Lower leg skin (tissue), 4 donors: ENCODE results near the gene FBXO36. TPM values are rescaled to one million over a fixed set of nuclear protein-coding genes. Genes with fewer than 3 reads are reported as not detected.

Experiments used
- DNase-seq, 2 donors: peaks; one replicate each; pipeline ENCODE4 v3.0.0-alpha.2; 2019; ENCODE audit warnings: low spot score in 2 of 2
- H3K4me3 ChIP-seq: fragments of 200-600 bp; sonication (generic); 2 replicates; pipeline ENCODE4 v1.5.1; 2017; ENCODE audit warnings: mild to moderate bottlenecking, low read depth; ENCODE audit not compliant: poor library complexity, severe bottlenecking
- CTCF ChIP-seq, 3 donors: fragments of 450-650 bp; IDR thresholded peaks; one replicate each; pipeline ENCODE4 v1.5.1; 2016; ENCODE audit warnings: antibody characterized with exemption in 3 of 3, mild to moderate bottlenecking in 3 of 3, moderate library complexity in 2 of 3
- POLR2A ChIP-seq, 2 donors: fragments of 450-650 bp; IDR thresholded peaks; one replicate each; pipeline ENCODE4 v1.6.1; 2016 to 2017; ENCODE audit warnings: antibody characterized with exemption in 2 of 2, mild to moderate bottlenecking in 1 of 2, moderate library complexity in 1 of 2
- WGBS, 2 donors: methylation state at CpG; one replicate each; pipeline ENCODE4 v1.1.5; 2018; 5-methylcytosine and 5-hydroxymethylcytosine counted together
- intact Hi-C: fragments of 100-400 bp; cut with DNase I; formaldehyde crosslinking; loops from one replicate; pipeline ENCODE4 v1.15.0; 2023; ENCODE audit warnings: low total_unique reads
- total RNA-seq, 4 donors: library from RNA; depleted of rRNA; stranded (reverse); fragments of >200 nt; gene quantifications; one replicate each; pipeline ENCODE4 v1.1.0, GENCODE V29; 2016

FBXO36 gene
- total RNA-seq, 4 donors from 2014 or later: 3.4 to 6.8 (median 5.4) TPM

- WGBS, 2 donors: 62 to 79% methylated on average over 4 of the region's 4 CpGs
Observed at GRCh38 chr2:230048010-230048671, 125.8 kb downstream of the FBXO36 start.

GRCh38 chr2:230050136-230050535 is 127.8 kb downstream of the FBXO36 start:
- TF ChIP-seq POLR2A (IDR thresholded peaks at IDR 0.05): no peak
- TF ChIP-seq CTCF (IDR thresholded peaks at IDR 0.05): no peak
- DNase-seq: no peak
- WGBS, 2 donors: 43 to 47% methylated on average over 3 of the region's 3 CpGs
- intact Hi-C loops: no loop called here
- no peak overlapping the region for H3K4me3 ChIP-seq

More at GRCh38 chr2:230048010-230048671, 125.8 kb downstream of the FBXO36 start:
- TF ChIP-seq POLR2A (IDR thresholded peaks at IDR 0.05): no peak
- TF ChIP-seq CTCF (IDR thresholded peaks at IDR 0.05): no peak
- no peak for DNase-seq
- H3K4me3 ChIP-seq: no peak overlapping the region
- intact Hi-C loops: no loop called here

DNA sequence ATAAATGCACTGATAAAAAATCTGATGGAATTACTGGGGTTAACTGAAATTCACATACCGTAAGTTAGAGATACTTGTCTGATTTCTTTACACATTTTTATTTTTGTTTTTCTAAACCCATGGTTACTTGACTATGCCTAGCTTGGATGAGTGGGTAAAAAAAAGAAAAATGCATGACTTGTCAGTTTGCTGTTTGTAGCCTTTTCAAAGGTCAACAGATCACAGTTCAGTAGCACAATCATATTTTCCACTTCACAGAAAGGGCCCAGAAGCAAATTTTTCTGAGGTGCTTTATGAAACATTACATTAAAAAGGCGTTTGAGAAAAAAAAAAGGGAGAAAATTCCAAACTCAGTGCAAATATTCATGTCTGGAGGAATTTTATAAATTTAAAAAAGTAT is 130.0 kb downstream of the FBXO36 start:
- H3K4me3 ChIP-seq: no peak overlapping the region
- DNase-seq: no peak
- TF ChIP-seq CTCF (IDR thresholded peaks at IDR 0.05): no peak
- TF ChIP-seq POLR2A (IDR thresholded peaks at IDR 0.05): no peak
- intact Hi-C loops: no loop called here
- 63 to 69% methylated on average over 2 of the region's 2 CpGs for WGBS, 2 donors

GRCh38 chr2:230053753-230054478 is 131.6 kb downstream of the FBXO36 start:
- 72 to 82% methylated on average over 2 of the region's 2 CpGs for WGBS, 2 donors
- H3K4me3 ChIP-seq: no peak overlapping the region
- no peak for TF ChIP-seq CTCF (IDR thresholded peaks at IDR 0.05)
- TF ChIP-seq POLR2A (IDR thresholded peaks at IDR 0.05): no peak
- no peak for DNase-seq
- intact Hi-C loops: no loop called here

GRCh38 chr2:230060672-230061293 is 138.5 kb downstream of the FBXO36 start:
- intact Hi-C loops: no loop called here
- DNase-seq: no peak
- no peak overlapping the region for H3K4me3 ChIP-seq
- no peak for TF ChIP-seq CTCF (IDR thresholded peaks at IDR 0.05)
- no peak for TF ChIP-seq POLR2A (IDR thresholded peaks at IDR 0.05)
- 78 to 89% methylated on average over 3 of the region's 3 CpGs for WGBS, 2 donors

Other genes starting within 250 kb of the FBXO36 start
- gene DNER, start 207.9 kb upstream of the FBXO36 start, total RNA-seq: 10 to 100 TPM in 2 of 4 donors, 1 to 10 TPM in 2; 2.8 to 20.1 (median 12.8) TPM
- 100 to 1,000 TPM; 112 to 156 (median 129) TPM for gene TRIP12, start 494 bp upstream of the FBXO36 start, total RNA-seq
- gene SLC16A14, start 146.4 kb downstream of the FBXO36 start, total RNA-seq: 1 to 10 TPM; 5.2 to 9.9 (median 7.9) TPM